Tibial nerve (tissue), 4 donors: Measurements from ENCODE around the gene IRF4. TPM values are rescaled to one million over a fixed set of nuclear protein-coding genes. Genes with fewer than 3 reads are reported as not detected.

Experiments
- DNase-seq, 2 donors: peaks; one replicate each; pipeline ENCODE4 v3.0.0-alpha.2; 2019; ENCODE audit warnings: low spot score in 2 of 2
- H3K27ac ChIP-seq, 4 donors: fragments of 200-600 bp; sonication (generic) in 3 of 4; one replicate each; pipeline ENCODE4 v1.5.1; 2017 to 2019; ENCODE audit warnings: mild to moderate bottlenecking in 1 of 4
- H3K27me3 ChIP-seq, 2 donors: fragments of 200-600 bp; sonication (generic) in 1 of 2; one replicate each; pipeline versions ENCODE4 v1.5.1 to v1.6.0; 2017 to 2019
- H3K36me3 ChIP-seq, 3 donors: fragments of 200-600 bp; sonication (generic); one replicate each; pipeline ENCODE4 v1.5.1; 2018 to 2019
- H3K4me1 ChIP-seq, 4 donors: fragments of 200-600 bp; sonication (generic) in 3 of 4; one replicate each; pipeline ENCODE4 v1.5.1; 2017 to 2019
- H3K4me3 ChIP-seq, 4 donors: fragments of 200-600 bp; sonication (generic) in 3 of 4; one replicate each; pipeline ENCODE4 v1.5.1; 2017 to 2019; ENCODE audit warnings: mild to moderate bottlenecking in 1 of 4, moderate library complexity in 1 of 4
- H3K9me3 ChIP-seq, 4 donors: fragments of 200-600 bp; sonication (generic) in 3 of 4; one replicate each; pipeline ENCODE4 v1.5.1; 2017 to 2019
- CTCF ChIP-seq, 5 experiments: fragments of 200-600 bp in 3 of 5; fragments of 450-650 bp in 2 of 5; sonication (generic) in 3 of 5; IDR thresholded peaks; one replicate each; pipeline ENCODE4 v1.5.1; 2016 to 2019; ENCODE audit warnings: antibody characterized with exemption in 5 of 5, mild to moderate bottlenecking in 3 of 5, moderate library complexity in 2 of 5
- EP300 ChIP-seq, 2 donors: sonication (generic); formaldehyde crosslinking; IDR thresholded peaks; one replicate each; pipeline ENCODE4 v1.6.1; 2017; ENCODE audit warnings: antibody characterized with exemption in 2 of 2, mild to moderate bottlenecking in 1 of 2
- POLR2A ChIP-seq, 2 donors: fragments of 450-650 bp; IDR thresholded peaks; one replicate each; pipeline ENCODE4 v1.6.1; 2017; ENCODE audit warnings: antibody characterized with exemption in 2 of 2, mild to moderate bottlenecking in 2 of 2, moderate library complexity in 2 of 2
- WGBS, 2 donors: methylation state at CpG; one replicate each; pipeline ENCODE4 v1.1.5; 2018; 5-methylcytosine and 5-hydroxymethylcytosine counted together
- total RNA-seq, 4 donors: library from RNA; depleted of rRNA; stranded (reverse); fragments of >200 nt; gene quantifications; one replicate each; pipeline ENCODE4 v1.1.0, GENCODE V29; 2016

Gene IRF4
- total RNA-seq, 4 donors from 2014 or later, result 0.22 to 6.9 (median 2.3) TPM

- DNase-seq, result no peak
- Histone ChIP-seq H3K27ac (no peak overlapping the region), H3K27me3 (peaks cover 0 to 56% of the 10 kb centered on the region in 2 donors), H3K4me3 (no peak overlapping the region), H3K36me3 (no peaks in the 10 kb centered on the region), H3K9me3 (peaks cover 0 to 11% (median 0%) of the 10 kb centered on the region in 4 donors), H3K4me1 (no peaks in the 10 kb centered on the region)
- no peak for TF ChIP-seq POLR2A (IDR thresholded peaks at IDR 0.05)
- no peak for TF ChIP-seq EP300 (IDR thresholded peaks at IDR 0.05)
- TF ChIP-seq CTCF (IDR thresholded peaks at IDR 0.05), result no peak
- WGBS, 2 donors, result 82 to 86% methylated on average over 26 of the region's 26 CpGs
Observed at GRCh38 chr6:380234-381218, 11.0 kb upstream of the IRF4 start.

- H3K4me3 ChIP-seq, result no peak overlapping the region
- no peak for DNase-seq
- H3K4me1 ChIP-seq, result no peaks in the 10 kb centered on the region
- peaks cover 0 to 11% (median 0%) of the 10 kb centered on the region in 4 donors for H3K9me3 ChIP-seq
- H3K36me3 ChIP-seq, result no peaks in the 10 kb centered on the region
- H3K27ac ChIP-seq, result no peak overlapping the region
- TF ChIP-seq EP300 (IDR thresholded peaks at IDR 0.05) (no peak), POLR2A (IDR thresholded peaks at IDR 0.05) (no peak), CTCF (IDR thresholded peaks at IDR 0.05) (no peak)
- H3K27me3 ChIP-seq, result peaks cover 0 to 66% of the 10 kb centered on the region in 2 donors
- 86 to 88% methylated on average over 17 of the region's 17 CpGs for WGBS, 2 donors
Observed at GRCh38 chr6:381742-382461, 9.7 kb upstream of the IRF4 start.

- no peak overlapping the region for H3K4me3 ChIP-seq
- no peak for DNase-seq
- H3K27me3 ChIP-seq, result peaks cover 0 to 65% of the 10 kb centered on the region in 2 donors
- peaks cover 0 to 11% (median 0%) of the 10 kb centered on the region in 4 donors for H3K9me3 ChIP-seq
- H3K4me1 ChIP-seq, result no peaks in the 10 kb centered on the region
- 72 to 79% methylated on average over 19 to 20 of the region's 22 CpGs for WGBS, 2 donors
- TF ChIP-seq CTCF (IDR thresholded peaks at IDR 0.05) (no peak), POLR2A (IDR thresholded peaks at IDR 0.05) (no peak), EP300 (IDR thresholded peaks at IDR 0.05) (no peak)
- H3K36me3 ChIP-seq, result no peaks in the 10 kb centered on the region
- H3K27ac ChIP-seq, result no peak overlapping the region
Observed at GRCh38 chr6:382883-383810, 8.4 kb upstream of the IRF4 start.

GRCh38 chr6:383856-384255 lies 7.7 kb upstream of the IRF4 start:
- Histone ChIP-seq H3K27me3 (peaks cover 0 to 67% of the 10 kb centered on the region in 2 donors), H3K27ac (no peak overlapping the region), H3K9me3 (peaks cover 0 to 11% (median 0%) of the 10 kb centered on the region in 4 donors), H3K36me3 (no peaks in the 10 kb centered on the region), H3K4me3 (no peak overlapping the region), H3K4me1 (no peaks in the 10 kb centered on the region)
- no peak for DNase-seq
- 61 to 63% methylated on average over 3 of the region's 3 CpGs for WGBS, 2 donors
- TF ChIP-seq CTCF (IDR thresholded peaks at IDR 0.05) (no peak), EP300 (IDR thresholded peaks at IDR 0.05) (no peak), POLR2A (IDR thresholded peaks at IDR 0.05) (no peak)
